ENCODE measurements around the gene ABI1. TPM values are rescaled to one million over a fixed set of nuclear protein-coding genes. Genes with fewer than 3 reads are reported as not detected.

ABI1 gene
- total and polyA plus RNA-seq, 4 donors, result 10.7 to 18.3 (median 14.3) TPM

- Histone ChIP-seq H3K9ac (ENCODE audit: low read depth in 1 of 2, low read length in 2 of 2) (no peak overlapping the region), H3K27me3 (ENCODE audit: control insufficient read depth in 4 of 4, insufficient read depth in 4 of 4, low read length in 3 of 4) (no peaks in the 10 kb centered on the region), H3K27ac (ENCODE audit: low read depth in 1 of 2, low read length in 2 of 2) (no peak overlapping the region), H3K4me3 (ENCODE audit: low read depth in 1 of 3, low read length in 3 of 3) (no peak overlapping the region), H3K36me3 (ENCODE audit: control insufficient read depth in 4 of 4, insufficient read depth in 3 of 4, low read depth in 1 of 4, low read length in 3 of 4) (no peaks in the 10 kb centered on the region), H3K4me1 (ENCODE audit: control insufficient read depth in 4 of 4, insufficient read depth in 4 of 4, low read length in 3 of 4) (peaks cover 0 to 13% (median 8%) of the 10 kb centered on the region in 4 donors), H3K9me3 (ENCODE audit: control insufficient read depth in 4 of 4, low read length in 3 of 4) (no peaks in the 10 kb centered on the region)
- 69% methylated on average over 3 of the region's 3 CpGs for WGBS
- DNase-seq (ENCODE audit: low spot score), result no peak
- TF ChIP-seq ATF3 (IDR thresholded peaks at IDR 0.05), result no peak
- no peak for TF ChIP-seq NR2F2 (IDR thresholded peaks at IDR 0.05)
- TF ChIP-seq RXRA (IDR thresholded peaks at IDR 0.05), result no peak
- no peak for TF ChIP-seq TAF1 (conservative IDR thresholded peaks at IDR 0.05)
- TF ChIP-seq REST (IDR thresholded peaks at IDR 0.05), result no peak
- no peak for TF ChIP-seq SP1 (IDR thresholded peaks at IDR 0.05)
- no peak for TF ChIP-seq ZBTB33 (IDR thresholded peaks at IDR 0.05)
- TF ChIP-seq FOXA2 (IDR thresholded peaks at IDR 0.05), result no peak
These were observed 2.8 kb upstream of the ABI1 start for GRCh38 chr10:26863351-26864076.

GRCh38 chr10:26861205-26861998 is 644 bp upstream of the ABI1 start:
- peaks cover 2 to 23% (median 16%) of the 10 kb centered on the region in 4 donors for H3K4me1 ChIP-seq (ENCODE audit: control insufficient read depth in 4 of 4, insufficient read depth in 4 of 4, low read length in 3 of 4)
- H3K9me3 ChIP-seq (ENCODE audit: control insufficient read depth in 4 of 4, low read length in 3 of 4), result no peaks in the 10 kb centered on the region
- peak overlapping the region; percentile 38 to 62 for H3K27ac ChIP-seq (ENCODE audit: low read depth in 1 of 2, low read length in 2 of 2)
- 31% methylated on average over 24 of the region's 24 CpGs for WGBS
- peak overlapping the region; percentile 25 to 48 (median 48) for H3K4me3 ChIP-seq (ENCODE audit: low read depth in 1 of 3, low read length in 3 of 3)
- H3K27me3 ChIP-seq (ENCODE audit: control insufficient read depth in 4 of 4, insufficient read depth in 4 of 4, low read length in 3 of 4), result no peaks in the 10 kb centered on the region
- DNase-seq (ENCODE audit: low spot score), result no peak
- H3K9ac ChIP-seq (ENCODE audit: low read depth in 1 of 2, low read length in 2 of 2), result peak overlapping the region; percentile 21 to 60
- no peaks in the 10 kb centered on the region for H3K36me3 ChIP-seq (ENCODE audit: control insufficient read depth in 4 of 4, insufficient read depth in 3 of 4, low read depth in 1 of 4, low read length in 3 of 4)
- TF ChIP-seq RXRA (IDR thresholded peaks at IDR 0.05) (no peak), JUND (IDR thresholded peaks at IDR 0.05) (no peak), FOXA2 (IDR thresholded peaks at IDR 0.05) (no peak), CTCF (IDR thresholded peaks at IDR 0.05; ENCODE audit: low read depth, low read length, missing input control) (peak; percentile 54), GABPA (IDR thresholded peaks at IDR 0.05 in 1 of 2, conservative IDR thresholded peaks at IDR 0.05 in 1 of 2) (peak in 1 of 2 donors; percentile 18), RAD21 (IDR thresholded peaks at IDR 0.05) (peak; percentile 60 to 68), SP1 (IDR thresholded peaks at IDR 0.05) (no peak), ZBTB33 (IDR thresholded peaks at IDR 0.05) (no peak), MAX (IDR thresholded peaks at IDR 0.05) (no peak), ATF3 (IDR thresholded peaks at IDR 0.05) (no peak), REST (IDR thresholded peaks at IDR 0.05) (no peak)

All from liver (tissue), 9 donors.